Skeletal muscle satellite cell (primary cell): ENCODE measurements around the gene NEK6.

Experiments used
- H3K27me3 ChIP-seq: 2 replicates; pipeline ENCODE4 v1.7.0; 2013; ENCODE audit warnings: low read length; ENCODE audit not compliant: control insufficient read depth, insufficient read depth
- H3K36me3 ChIP-seq: 2 replicates; pipeline ENCODE4 v1.7.0; 2013; ENCODE audit warnings: mild to moderate bottlenecking, control low read depth, low read length; ENCODE audit not compliant: insufficient read depth
- H3K4me1 ChIP-seq: 2 replicates; pipeline ENCODE4 v1.7.0; 2013; ENCODE audit warnings: low read length; ENCODE audit not compliant: control insufficient read depth, insufficient read depth
- H3K4me2 ChIP-seq: 2 replicates; pipeline ENCODE4 v1.7.0; 2013; ENCODE audit warnings: mild to moderate bottlenecking, low read length
- H3K4me3 ChIP-seq: 2 replicates; pipeline ENCODE4 v1.7.0; 2013; ENCODE audit warnings: low read length
- H3K9ac ChIP-seq: 2 replicates; pipeline ENCODE4 v1.7.0; 2013; ENCODE audit warnings: mild to moderate bottlenecking, low read depth, low read length, moderate library complexity
- H3K9me3 ChIP-seq: replicated peaks from 2 replicates; pipeline ENCODE4 v1.7.0; 2013; ENCODE audit warnings: mild to moderate bottlenecking, control low read depth, low read length

NEK6 gene

GRCh38 chr9:124333203-124333579, 75.4 kb downstream of the NEK6 start:
- no peak overlapping the region for H3K9ac ChIP-seq
- no peak overlapping the region for H3K4me2 ChIP-seq
- H3K36me3 ChIP-seq, result peaks cover 77% of the 10 kb centered on the region
- H3K4me3 ChIP-seq, result no peak overlapping the region
- H3K27me3 ChIP-seq, result no peaks in the 10 kb centered on the region
- H3K9me3 ChIP-seq, result no peaks in the 10 kb centered on the region
- H3K4me1 ChIP-seq, result no peaks in the 10 kb centered on the region

GRCh38 chr9:124334568-124335319, 77.0 kb downstream of the NEK6 start:
- Histone ChIP-seq H3K27me3 (no peaks in the 10 kb centered on the region), H3K4me3 (no peak overlapping the region), H3K4me1 (peaks cover 4% of the 10 kb centered on the region), H3K9me3 (no peaks in the 10 kb centered on the region), H3K9ac (no peak overlapping the region), H3K36me3 (peaks cover 73% of the 10 kb centered on the region), H3K4me2 (no peak overlapping the region)

- Histone ChIP-seq H3K9ac (no peak overlapping the region), H3K4me1 (peaks cover 8% of the 10 kb centered on the region), H3K27me3 (no peaks in the 10 kb centered on the region), H3K4me2 (no peak overlapping the region), H3K9me3 (no peaks in the 10 kb centered on the region), H3K36me3 (peaks cover 73% of the 10 kb centered on the region), H3K4me3 (no peak overlapping the region)
Measured at GRCh38 chr9:124335320-124335707, 77.6 kb downstream of the NEK6 start.

- peaks cover 31% of the 10 kb centered on the region for H3K4me1 ChIP-seq
- peaks cover 74% of the 10 kb centered on the region for H3K36me3 ChIP-seq
- no peaks in the 10 kb centered on the region for H3K27me3 ChIP-seq
- no peaks in the 10 kb centered on the region for H3K9me3 ChIP-seq
- no peak overlapping the region for H3K4me3 ChIP-seq
- H3K4me2 ChIP-seq, result no peak overlapping the region
- no peak overlapping the region for H3K9ac ChIP-seq
Measured at GRCh38 chr9:124337562-124337961, 79.8 kb downstream of the NEK6 start.

GRCh38 chr9:124339603-124340146, 81.9 kb downstream of the NEK6 start:
- Histone ChIP-seq H3K4me1 (peaks cover 46% of the 10 kb centered on the region), H3K36me3 (peaks cover 75% of the 10 kb centered on the region), H3K4me3 (no peak overlapping the region)

GRCh38 chr9:124340219-124341069, 82.7 kb downstream of the NEK6 start:
- Histone ChIP-seq H3K4me3 (no peak overlapping the region), H3K27me3 (no peaks in the 10 kb centered on the region), H3K4me1 (peaks cover 46% of the 10 kb centered on the region), H3K9me3 (no peaks in the 10 kb centered on the region), H3K9ac (no peak overlapping the region), H3K4me2 (no peak overlapping the region), H3K36me3 (peaks cover 75% of the 10 kb centered on the region)

More at GRCh38 chr9:124339603-124340146, 81.9 kb downstream of the NEK6 start:
- H3K9ac ChIP-seq, result no peak overlapping the region
- H3K4me2 ChIP-seq, result no peak overlapping the region
- H3K9me3 ChIP-seq, result no peaks in the 10 kb centered on the region
- no peaks in the 10 kb centered on the region for H3K27me3 ChIP-seq

- Histone ChIP-seq H3K4me1 (peaks cover 46% of the 10 kb centered on the region), H3K9ac (peak overlapping the region; percentile 52), H3K27me3 (no peaks in the 10 kb centered on the region), H3K4me3 (no peak overlapping the region), H3K4me2 (peak overlapping the region; percentile 56), H3K9me3 (no peaks in the 10 kb centered on the region), H3K36me3 (peaks cover 79% of the 10 kb centered on the region)
Measured at GRCh38 chr9:124341455-124342170, 83.9 kb downstream of the NEK6 start.

GRCh38 chr9:124342402-124342775, 84.6 kb downstream of the NEK6 start:
- Histone ChIP-seq H3K9ac (peak overlapping the region; percentile 52), H3K27me3 (no peaks in the 10 kb centered on the region), H3K4me1 (peaks cover 46% of the 10 kb centered on the region), H3K9me3 (no peaks in the 10 kb centered on the region), H3K4me3 (peak overlapping the region; percentile 8), H3K4me2 (peak overlapping the region; percentile 56), H3K36me3 (peaks cover 79% of the 10 kb centered on the region)

- peaks cover 46% of the 10 kb centered on the region for H3K4me1 ChIP-seq
- peak overlapping the region; percentile 52 for H3K9ac ChIP-seq
- no peaks in the 10 kb centered on the region for H3K27me3 ChIP-seq
- H3K4me3 ChIP-seq, result peak overlapping the region; percentile 16
- H3K36me3 ChIP-seq, result peaks cover 79% of the 10 kb centered on the region
- H3K9me3 ChIP-seq, result no peaks in the 10 kb centered on the region
- peak overlapping the region; percentile 61 for H3K4me2 ChIP-seq
Measured at GRCh38 chr9:124342776-124343485, 85.2 kb downstream of the NEK6 start.

GRCh38 chr9:124343533-124344290, 86.0 kb downstream of the NEK6 start:
- Histone ChIP-seq H3K36me3 (peaks cover 79% of the 10 kb centered on the region), H3K9me3 (no peaks in the 10 kb centered on the region), H3K4me2 (peak overlapping the region; percentile 61), H3K9ac (peak overlapping the region; percentile 35), H3K4me1 (peaks cover 46% of the 10 kb centered on the region), H3K4me3 (peak overlapping the region; percentile 16), H3K27me3 (no peaks in the 10 kb centered on the region)
